Measurements from ENCODE around the gene CHRNA1. TPM values are rescaled to one million over a fixed set of nuclear protein-coding genes. Genes with fewer than 3 reads are reported as not detected.
A peak's percentile ranks its signal among the peaks of the same experiment; 100 is the strongest.

Gene CHRNA1
- polyA plus RNA-seq, 1 experiment = not detected

DNA sequence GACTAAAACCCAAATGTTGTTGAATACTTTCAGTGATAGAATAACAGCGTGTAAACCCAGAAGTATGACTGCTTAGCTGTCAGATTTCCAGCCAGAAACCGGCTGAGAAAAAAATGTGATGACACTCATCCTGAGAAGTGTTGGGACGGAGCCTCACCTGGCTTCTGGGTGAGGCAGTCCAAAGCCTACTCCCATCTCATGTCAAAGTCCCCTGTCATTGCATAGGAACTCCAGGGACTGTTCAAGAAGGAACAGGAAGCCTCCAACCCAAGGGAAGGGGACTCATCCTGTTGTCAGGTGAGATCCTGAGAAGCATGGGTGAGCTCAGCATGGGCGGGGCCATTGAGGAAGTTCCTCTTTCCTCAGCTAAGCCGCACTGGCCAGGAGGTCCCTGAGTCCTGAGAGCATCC is 11.3 kb upstream of the CHRNA1 start:
- TF ChIP-seq, protein P1, sequence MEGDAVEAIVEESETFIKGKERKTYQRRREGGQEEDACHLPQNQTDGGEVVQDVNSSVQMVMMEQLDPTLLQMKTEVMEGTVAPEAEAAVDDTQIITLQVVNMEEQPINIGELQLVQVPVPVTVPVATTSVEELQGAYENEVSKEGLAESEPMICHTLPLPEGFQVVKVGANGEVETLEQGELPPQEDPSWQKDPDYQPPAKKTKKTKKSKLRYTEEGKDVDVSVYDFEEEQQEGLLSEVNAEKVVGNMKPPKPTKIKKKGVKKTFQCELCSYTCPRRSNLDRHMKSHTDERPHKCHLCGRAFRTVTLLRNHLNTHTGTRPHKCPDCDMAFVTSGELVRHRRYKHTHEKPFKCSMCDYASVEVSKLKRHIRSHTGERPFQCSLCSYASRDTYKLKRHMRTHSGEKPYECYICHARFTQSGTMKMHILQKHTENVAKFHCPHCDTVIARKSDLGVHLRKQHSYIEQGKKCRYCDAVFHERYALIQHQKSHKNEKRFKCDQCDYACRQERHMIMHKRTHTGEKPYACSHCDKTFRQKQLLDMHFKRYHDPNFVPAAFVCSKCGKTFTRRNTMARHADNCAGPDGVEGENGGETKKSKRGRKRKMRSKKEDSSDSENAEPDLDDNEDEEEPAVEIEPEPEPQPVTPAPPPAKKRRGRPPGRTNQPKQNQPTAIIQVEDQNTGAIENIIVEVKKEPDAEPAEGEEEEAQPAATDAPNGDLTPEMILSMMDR (IDR thresholded peaks at IDR 0.05; ENCODE audit: insufficient read depth, low read depth, low read length) = no peak
- H3K4me3 ChIP-seq (ENCODE audit: low read depth, low read length) = no peak overlapping the region
- ChIA-PET POLR2A (no interaction called here), CTCF (interaction anchor here (0.9 to 3.8 kb wide), 5 partner anchors 21 to 216 kb away, joined by 3 to 26 read pairs (median 4); no protein-coding TSS in a partner anchor)
- no peaks in the 10 kb centered on the region for H3K27me3 ChIP-seq (ENCODE audit: control insufficient read depth, insufficient read depth, low read length)
- no peak for DNase-seq (ENCODE audit: low read depth)
- H3K36me3 ChIP-seq (ENCODE audit: control insufficient read depth, insufficient read depth, low read length) = no peaks in the 10 kb centered on the region

DNA sequence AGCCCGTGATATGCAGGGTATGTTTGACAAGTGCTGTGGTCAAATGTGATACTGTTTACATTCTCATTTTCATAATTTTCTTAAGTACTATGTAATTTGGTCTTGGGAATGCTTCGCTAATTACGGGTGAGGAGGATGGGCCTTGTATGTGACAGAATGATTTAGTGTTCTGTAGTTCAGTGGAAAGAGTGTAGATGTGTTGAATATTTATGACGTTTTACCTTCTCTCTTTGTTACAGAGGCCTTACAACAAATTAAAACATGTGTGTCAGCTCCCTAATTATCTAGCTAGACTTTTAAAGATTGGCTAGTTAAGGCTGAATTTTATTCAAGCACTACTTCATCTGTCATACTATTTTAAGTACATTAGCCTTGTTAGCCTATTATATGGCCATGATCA is 10.6 kb upstream of the CHRNA1 start:
- TF ChIP-seq, protein P1 (IDR thresholded peaks at IDR 0.05; ENCODE audit: insufficient read depth, low read depth, low read length) = no peak
- no peak overlapping the region for H3K4me3 ChIP-seq (ENCODE audit: low read depth, low read length)
- CTCF ChIA-PET = interaction anchor here (1.2 to 6.4 kb wide), 4 partner anchors 31 to 217 kb away, joined by 4 to 83 read pairs (median 16); no protein-coding TSS in a partner anchor
- no peaks in the 10 kb centered on the region for H3K36me3 ChIP-seq (ENCODE audit: control insufficient read depth, insufficient read depth, low read length)
- POLR2A ChIA-PET = no interaction called here
- no peak for DNase-seq (ENCODE audit: low read depth)
- no peaks in the 10 kb centered on the region for H3K27me3 ChIP-seq (ENCODE audit: control insufficient read depth, insufficient read depth, low read length)

DNA sequence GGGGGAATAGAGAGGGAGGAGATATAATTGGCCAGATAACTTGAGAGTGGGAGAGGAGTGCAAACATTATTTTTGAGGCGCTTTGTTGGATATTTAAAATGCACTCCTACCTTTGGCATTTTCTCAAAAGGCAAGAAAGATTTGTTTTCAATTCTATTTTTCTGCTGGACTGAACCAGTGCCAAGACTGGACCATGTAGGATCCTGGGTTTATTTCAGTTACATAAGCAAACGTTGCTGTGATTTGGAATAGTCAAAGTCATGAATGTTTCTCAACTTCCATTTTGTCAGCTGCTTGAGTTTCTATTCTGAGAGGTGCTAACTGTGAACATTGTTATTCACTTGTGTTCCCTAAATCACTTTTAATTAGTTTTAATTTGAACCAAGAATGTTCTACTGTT is 8.9 kb upstream of the CHRNA1 start:
- TF ChIP-seq, protein P1 (IDR thresholded peaks at IDR 0.05; ENCODE audit: insufficient read depth, low read depth, low read length) = no peak
- ChIA-PET CTCF (interaction anchor here (0.9 to 6.4 kb wide), 12 partner anchors 9 to 258 kb away, joined by 3 to 142 read pairs (median 4); partner anchors contain the start of gene CHRNA1), POLR2A (no interaction called here)
- no peaks in the 10 kb centered on the region for H3K27me3 ChIP-seq (ENCODE audit: control insufficient read depth, insufficient read depth, low read length)
- no peaks in the 10 kb centered on the region for H3K36me3 ChIP-seq (ENCODE audit: control insufficient read depth, insufficient read depth, low read length)
- DNase-seq (ENCODE audit: low read depth) = no peak
- no peak overlapping the region for H3K4me3 ChIP-seq (ENCODE audit: low read depth, low read length)

DNA sequence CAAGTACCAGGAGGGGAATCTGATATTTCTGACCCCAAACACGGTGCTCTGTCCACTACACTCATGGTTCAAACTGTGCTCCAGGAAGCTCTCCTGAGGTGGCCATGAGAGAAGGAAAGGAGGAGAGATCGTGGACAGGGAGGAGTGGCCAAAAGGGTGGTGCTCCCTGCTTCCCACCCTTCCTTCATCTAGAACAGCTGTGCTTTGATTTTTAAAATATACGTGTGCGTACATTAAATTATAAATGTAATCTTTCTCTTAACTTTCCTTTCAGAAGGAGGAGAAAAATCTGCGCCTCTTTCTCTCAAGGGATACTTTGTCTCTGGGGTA is 8.2 kb upstream of the CHRNA1 start:
- no peaks in the 10 kb centered on the region for H3K36me3 ChIP-seq (ENCODE audit: control insufficient read depth, insufficient read depth, low read length)
- TF ChIP-seq, protein P1 (IDR thresholded peaks at IDR 0.05; ENCODE audit: insufficient read depth, low read depth, low read length) = no peak
- H3K27me3 ChIP-seq (ENCODE audit: control insufficient read depth, insufficient read depth, low read length) = no peaks in the 10 kb centered on the region
- H3K4me3 ChIP-seq (ENCODE audit: low read depth, low read length) = no peak overlapping the region
- CTCF ChIA-PET = interaction anchor here (0.9 to 6.4 kb wide), 26 partner anchors 8 to 229 kb away, joined by 3 to 142 read pairs (median 8); partner anchors contain the start of gene CHRNA1
- no peak for DNase-seq (ENCODE audit: low read depth)
- POLR2A ChIA-PET = no interaction called here

DNA sequence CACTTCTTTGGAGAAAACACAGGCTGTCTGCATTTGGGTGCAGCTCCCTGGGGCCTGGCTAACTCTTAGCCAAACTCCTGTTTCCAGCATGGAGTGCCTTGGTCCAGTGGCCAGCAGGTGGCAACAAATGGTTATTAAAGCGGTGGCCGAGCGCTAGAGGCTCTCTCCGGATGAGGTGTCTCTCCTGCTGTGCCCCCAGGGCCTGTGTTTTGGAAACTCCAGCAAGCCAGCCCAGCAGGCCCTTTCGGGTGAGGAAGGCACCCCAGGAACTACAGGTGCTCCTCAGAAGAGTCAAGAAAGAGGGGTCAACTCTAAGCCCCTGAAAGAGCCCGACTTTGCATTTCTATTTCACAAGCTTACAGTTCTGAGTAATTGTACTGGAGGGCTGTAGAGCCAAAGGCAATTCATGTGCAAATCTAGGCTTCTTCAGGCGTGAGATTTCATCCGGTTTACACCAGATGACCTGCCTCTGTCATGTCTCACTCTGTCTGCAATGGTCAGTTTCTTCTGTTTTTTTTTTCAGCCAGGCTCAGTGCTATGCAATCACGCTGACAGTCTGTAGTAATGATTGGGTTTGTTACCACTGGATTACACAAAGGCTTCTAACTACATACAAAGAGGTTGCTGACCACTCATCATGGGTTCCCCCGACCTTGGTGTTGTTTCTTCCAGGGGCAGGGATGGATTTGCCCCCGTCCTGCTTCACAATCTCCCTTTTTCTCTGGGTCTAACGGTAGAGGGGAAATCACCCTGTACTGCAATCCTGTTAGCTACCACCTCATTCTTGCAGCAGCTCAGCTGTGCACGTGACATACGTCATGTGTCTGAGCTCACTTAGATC is 7.6 kb upstream of the CHRNA1 start:
- Histone ChIP-seq H3K4me3 (ENCODE audit: low read depth, low read length) (no peak overlapping the region), H3K36me3 (ENCODE audit: control insufficient read depth, insufficient read depth, low read length) (no peaks in the 10 kb centered on the region), H3K27me3 (ENCODE audit: control insufficient read depth, insufficient read depth, low read length) (no peaks in the 10 kb centered on the region)
- TF ChIP-seq, protein P1 (IDR thresholded peaks at IDR 0.05; ENCODE audit: insufficient read depth, low read depth, low read length) = peak; percentile 85
- DNase-seq (ENCODE audit: low read depth) = peak; percentile 50
- CTCF ChIA-PET = interaction anchor here (0.6 to 6.4 kb wide), 41 partner anchors 7 to 234 kb away, joined by 3 to 142 read pairs (median 5); partner anchors contain the start of genes CHN1 and CHRNA1
- POLR2A ChIA-PET = no interaction called here
